T-helper 2 cell (primary cell): Measurements from ENCODE around the gene CYP1A2.
"Not testable (repeated sequence)": the region's sequence is repeated elsewhere in the genome, so short reads cannot be mapped to it uniquely, and the experiment has no call there.

Source experiments
- DNase-seq, 5 experiments: peaks; one replicate each; pipeline versions ENCODE4 v3.0.0 to v3.0.0-alpha.2; 2012 to 2022
- total RNA-seq, 2 donors: gene quantifications; one replicate each; lab custom pipeline; 2026; lab: John Stamatoyannopoulos, UW

CYP1A2 gene
- total RNA-seq: 0 reads per million in 2 donors

DNA sequence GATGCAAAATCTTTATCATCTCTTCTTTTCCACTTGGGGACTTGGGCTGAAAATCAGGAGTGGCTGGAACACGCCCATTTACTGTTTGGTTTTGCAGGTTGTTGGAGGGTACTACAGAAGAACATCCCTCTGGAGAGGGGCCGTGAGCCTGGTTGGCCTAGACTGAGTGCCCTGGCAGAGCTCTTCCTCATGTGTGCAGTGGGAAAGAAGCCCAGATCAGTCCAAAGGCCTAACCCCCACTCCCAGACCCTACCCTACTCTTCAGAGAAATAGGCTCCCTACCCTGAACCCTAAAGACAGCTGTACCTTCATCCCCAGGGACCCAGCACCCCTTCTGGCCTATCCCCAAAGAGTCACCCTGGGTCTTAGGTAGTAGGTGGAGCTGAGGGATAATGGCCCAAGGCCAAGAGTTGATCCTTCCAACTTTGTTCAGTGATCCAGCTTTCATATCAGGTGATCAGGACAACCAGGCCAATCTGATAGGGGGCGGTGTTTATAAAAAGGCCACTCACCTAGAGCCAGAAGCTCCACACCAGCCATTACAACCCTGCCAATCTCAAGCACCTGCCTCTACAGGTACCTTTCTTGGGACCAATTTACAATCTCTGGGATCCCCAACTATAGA is at the start of gene CYP1A2:
Gene CYP1A2, plus strand, starts transcription at position 524 of the 625 bp plus-strand sequence. CDS start 894 bp downstream, outside the sequence.
- DNase-seq: no peak

- no peak for DNase-seq
These were observed 39.6 kb upstream of the CYP1A2 start for GRCh38 chr15:74709011-74709410.

- no peak for DNase-seq
These were observed 38.8 kb upstream of the CYP1A2 start for GRCh38 chr15:74709892-74710291.

DNA sequence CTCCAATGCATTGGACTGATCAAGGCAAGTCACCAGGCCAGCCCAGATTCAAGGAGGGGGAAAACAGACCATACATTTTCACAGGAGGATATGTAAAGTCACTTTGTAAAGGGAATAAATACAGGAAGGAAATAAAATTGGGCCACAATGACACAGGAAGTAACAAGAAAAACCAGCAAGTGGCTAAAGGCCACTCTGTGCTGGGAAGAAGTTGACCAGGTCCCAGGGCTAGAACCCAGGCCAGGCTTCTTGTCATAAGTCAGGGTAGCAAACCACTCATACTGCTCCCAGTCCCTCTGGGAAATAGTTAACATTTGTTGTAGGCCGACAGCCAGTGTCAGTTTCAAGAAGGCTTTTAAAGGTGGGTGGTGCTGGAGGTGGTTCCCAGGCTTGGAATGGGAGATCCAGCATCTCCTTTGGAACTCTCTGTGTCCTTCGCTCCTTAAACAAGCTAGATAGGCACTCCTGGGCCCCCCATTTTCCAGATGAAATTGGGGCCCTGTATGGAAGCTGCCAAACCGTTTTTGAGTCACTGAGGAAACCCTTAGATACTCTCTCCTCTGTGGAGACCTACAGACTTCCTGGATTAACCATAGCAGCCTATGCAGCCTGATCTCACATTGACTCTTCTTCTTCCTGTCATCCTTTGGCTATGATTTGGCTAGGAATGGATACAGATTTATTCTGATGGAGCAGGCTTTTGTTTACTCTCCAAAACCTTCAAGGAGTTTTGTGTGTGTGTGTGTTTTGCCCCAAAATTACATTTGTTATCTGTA is 38.1 kb upstream of the CYP1A2 start:
- no peak for DNase-seq

GRCh38 chr15:74712311-74712710 is 36.3 kb upstream of the CYP1A2 start:
- DNase-seq: no peak

GRCh38 chr15:74716651-74717050 is 32.0 kb upstream of the CYP1A2 start:
- no peak for DNase-seq

DNA sequence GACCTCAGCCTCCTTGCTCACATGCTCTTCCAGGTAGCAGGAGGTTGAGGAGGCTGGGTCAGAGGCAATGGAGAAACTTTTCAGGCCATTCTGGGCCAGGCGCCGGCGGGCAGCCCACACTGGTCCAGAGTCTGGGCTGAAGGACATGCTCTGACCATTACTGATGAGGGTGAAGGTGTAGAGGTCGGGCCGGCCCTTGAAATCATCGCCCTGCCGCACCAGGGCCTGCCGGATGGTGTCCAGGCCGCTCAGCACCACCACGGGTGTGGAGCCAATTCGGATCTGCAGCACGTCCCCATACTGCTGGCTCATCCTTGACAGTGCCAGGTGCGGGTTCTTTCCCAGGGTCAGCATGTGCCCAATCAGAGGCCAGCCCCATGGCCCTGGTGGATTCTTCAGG is 26.1 kb upstream of the CYP1A2 start:
- no peak for DNase-seq

DNA sequence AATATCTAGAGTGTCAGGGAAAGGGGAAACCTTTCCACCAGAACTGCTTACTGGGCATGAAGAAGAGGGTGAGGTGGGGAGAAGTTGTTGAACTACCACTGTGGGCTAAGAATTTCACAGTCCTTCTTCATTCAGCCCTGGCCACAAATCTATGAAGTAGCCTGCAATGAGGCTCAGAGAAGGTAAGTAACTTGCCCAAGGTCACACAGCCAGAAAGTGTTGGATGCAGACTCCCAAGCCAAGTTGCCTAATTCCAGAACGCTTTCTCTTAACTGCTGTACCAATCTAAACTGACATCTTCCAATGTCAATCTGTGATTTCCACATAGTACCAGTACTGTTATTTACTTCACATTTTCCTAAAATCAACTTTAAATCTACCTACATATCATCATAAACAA is 25.5 kb upstream of the CYP1A2 start:
- DNase-seq: no peak

- peak in 2 of 5 experiments; percentile 7 to 36 for DNase-seq
These were observed 24.8 kb upstream of the CYP1A2 start for GRCh38 chr15:74723754-74724334.

GRCh38 chr15:74724570-74725224 is 23.9 kb upstream of the CYP1A2 start:
- DNase-seq: no peak

GRCh38 chr15:74725225-74725774 is 23.3 kb upstream of the CYP1A2 start, which contains the start of gene CYP1A1:
TSS of gene CYP1A1 (minus strand) at chr15:74725528. CDS start at chr15:74723097, 2,431 bp downstream.
- DNase-seq: peak in 2 of 5 experiments; percentile 12 to 36

GRCh38 chr15:74725845-74726773 is 22.5 kb upstream of the CYP1A2 start:
- DNase-seq: peak; percentile 13 to 70 (median 26)

- peak in 1 of 5 experiments; percentile 29 for DNase-seq
These were observed 21.9 kb upstream of the CYP1A2 start for GRCh38 chr15:74726774-74727164.

DNA sequence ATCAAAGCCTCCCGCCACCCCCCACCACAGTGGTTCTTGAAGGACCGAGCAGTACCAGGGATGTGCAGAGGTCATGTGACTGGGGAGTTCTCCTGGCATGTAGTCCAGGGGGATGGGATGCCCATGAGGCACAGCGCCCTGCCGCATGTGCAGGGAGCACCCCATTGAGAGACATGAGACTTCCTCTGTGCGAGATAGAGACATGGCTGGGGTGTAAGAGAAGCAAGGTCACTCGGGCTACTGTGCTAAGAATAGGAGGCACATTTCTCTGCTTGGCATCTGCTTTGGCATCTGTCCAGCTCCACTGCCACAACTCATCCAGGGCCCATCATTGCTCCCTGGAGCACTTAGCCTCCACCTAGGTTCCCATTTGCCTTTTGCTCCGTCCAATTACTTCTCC is 20.9 kb upstream of the CYP1A2 start:
- DNase-seq: no peak

DNA sequence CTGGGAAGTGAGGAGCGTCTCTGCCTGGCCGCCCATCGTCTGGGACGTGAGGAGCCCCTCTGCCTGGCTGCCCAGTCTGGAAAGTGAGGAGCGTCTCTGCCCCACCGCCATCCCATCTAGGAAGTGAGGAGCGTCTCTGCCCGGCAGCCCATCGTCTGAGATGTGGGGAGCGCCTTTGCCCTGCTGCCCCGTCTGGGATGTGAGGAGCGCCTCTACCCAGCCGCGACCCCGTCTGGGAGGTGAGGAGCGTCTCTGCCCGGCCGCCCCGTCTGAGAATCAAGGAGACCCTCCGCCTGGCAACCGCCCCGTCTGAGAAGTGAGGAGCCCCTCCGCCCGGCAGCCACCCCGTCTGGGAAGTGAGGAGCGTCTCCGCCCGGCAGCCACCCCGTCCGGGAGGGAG is 19.9 kb upstream of the CYP1A2 start:
- not testable (repeated sequence) for DNase-seq

GRCh38 chr15:74729372-74729771 is 19.3 kb upstream of the CYP1A2 start:
- not testable (repeated sequence) for DNase-seq

GRCh38 chr15:74730619-74731316 is 17.9 kb upstream of the CYP1A2 start:
- DNase-seq: no peak

- DNase-seq: no peak
These were observed 15.8 kb upstream of the CYP1A2 start for GRCh38 chr15:74732846-74733245.

GRCh38 chr15:74733269-74733668 is 15.4 kb upstream of the CYP1A2 start:
- DNase-seq: no peak

- DNase-seq: no peak
These were observed 13.3 kb upstream of the CYP1A2 start for GRCh38 chr15:74735305-74735704.

DNA sequence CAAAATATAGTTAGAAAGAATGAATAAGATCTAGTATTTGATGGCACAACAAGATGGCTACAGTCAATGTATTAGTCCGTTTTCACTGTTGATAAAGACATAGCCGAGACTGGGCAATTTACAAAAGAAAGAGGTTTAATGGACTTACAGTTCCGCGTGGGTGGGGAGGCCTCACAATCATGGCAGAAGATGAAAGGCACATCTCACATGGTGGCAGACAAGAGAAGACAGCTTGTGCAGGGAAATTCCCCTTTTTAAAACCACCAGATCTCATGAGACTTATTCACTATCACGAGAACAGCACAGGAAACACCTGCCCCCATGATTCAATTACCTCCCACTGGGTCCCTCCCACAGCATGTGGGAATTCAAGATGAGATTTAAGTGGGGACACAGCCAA is 10.4 kb upstream of the CYP1A2 start:
- DNase-seq: not testable (repeated sequence)
